WTC11 (cell line): ENCODE results near the gene RFTN1. TPM values are rescaled to one million over a fixed set of nuclear protein-coding genes. Genes with fewer than 3 reads are reported as not detected.

Experiments used
- ATAC-seq: fragments of 200-7000 bp; cut with Tn5 transposase; 2 replicates; pipeline ENCODE4 v1.10.0; 2021; ENCODE audit warnings: mild to moderate bottlenecking, moderate library complexity
- CTCF ChIA-PET: fragments of 300-600 bp; sonication (Branson Sonifier 250); formaldehyde crosslinking; loops from one replicate; lab custom pipeline; 2021; ENCODE audit warnings: antibody characterized with exemption; lab: Charles Lee
- POLR2A ChIA-PET: fragments of 350-600 bp; sonication (Branson Sonifier 250); formaldehyde crosslinking; loops from one replicate; lab custom pipeline; 2021; ENCODE audit warnings: antibody characterized with exemption; lab: Charles Lee
- DNase-seq: peaks from one replicate; pipeline ENCODE4 v3.0.0; 2021; ENCODE audit warnings: low spot score
- H3K27ac Mint-ChIP-seq: 2 replicates; pipeline ENCODE4 v1.8.0; 2021; ENCODE audit warnings: mixed read lengths
- H3K27me3 Mint-ChIP-seq: 2 replicates; pipeline ENCODE4 v1.8.0; 2021; ENCODE audit warnings: low read depth, mild to moderate bottlenecking, moderate library complexity, mixed read lengths
- H3K36me3 Mint-ChIP-seq: 2 replicates; pipeline ENCODE4 v1.8.0; 2021; ENCODE audit warnings: mixed read lengths
- H3K4me1 Mint-ChIP-seq: 2 replicates; pipeline ENCODE4 v1.8.0; 2022; ENCODE audit warnings: mixed read lengths
- H3K4me3 Mint-ChIP-seq: 2 replicates; pipeline ENCODE4 v1.8.0; 2021; ENCODE audit warnings: mild to moderate bottlenecking, moderate library complexity, mixed read lengths
- H3K9me3 Mint-ChIP-seq: 2 replicates; pipeline ENCODE4 v1.8.0; 2021; ENCODE audit warnings: mixed read lengths
- CBFB ChIP-seq: sonication (generic); formaldehyde crosslinking; IDR thresholded peaks from 2 replicates; pipeline ENCODE4 v1.8.1; 2022; ENCODE audit warnings: mild to moderate bottlenecking, low read depth, missing genetic modification reagents
- CREM ChIP-seq: sonication (generic); formaldehyde crosslinking; IDR thresholded peaks from 2 replicates; pipeline ENCODE4 v1.8.1; 2022; ENCODE audit warnings: mild to moderate bottlenecking, missing genetic modification reagents, moderate library complexity
- E2F5 ChIP-seq: sonication (generic); formaldehyde crosslinking; IDR thresholded peaks from 2 replicates; pipeline ENCODE4 v1.8.1; 2022; ENCODE audit warnings: mild to moderate bottlenecking, moderate library complexity, missing genetic modification reagents
- EMX1 ChIP-seq: fragments of 250-450 bp; sonication (Bioruptor Pico); IDR thresholded peaks from 2 replicates; pipeline ENCODE4 v1.8.0; 2021; ENCODE audit warnings: mild to moderate bottlenecking
- FOXK1 ChIP-seq: sonication (generic); formaldehyde crosslinking; IDR thresholded peaks from 2 replicates; pipeline ENCODE4 v1.8.0; 2022; ENCODE audit warnings: mild to moderate bottlenecking, moderate library complexity, missing genetic modification reagents
- GABPB1 ChIP-seq: sonication (generic); formaldehyde crosslinking; IDR thresholded peaks from 2 replicates; pipeline ENCODE4 v1.8.1; 2023; ENCODE audit warnings: mild to moderate bottlenecking, missing genetic modification reagents
- HMGA2 ChIP-seq: fragments of 250-450 bp; sonication (Bioruptor Pico); IDR thresholded peaks from 2 replicates; pipeline ENCODE4 v1.4.0; 2021; ENCODE audit warnings: mild to moderate bottlenecking, moderate library complexity
- IRF2 ChIP-seq: sonication (generic); formaldehyde crosslinking; IDR thresholded peaks from 2 replicates; pipeline ENCODE4 v1.8.0; 2022; ENCODE audit warnings: low read depth, missing genetic modification reagents, borderline replicate concordance
- MYBL2 ChIP-seq: sonication (generic); formaldehyde crosslinking; IDR thresholded peaks from 2 replicates; pipeline ENCODE4 v1.8.1; 2023; ENCODE audit warnings: mild to moderate bottlenecking, moderate library complexity, missing genetic modification reagents
- NR3C1 ChIP-seq: sonication (generic); formaldehyde crosslinking; conservative IDR thresholded peaks from 2 replicates; pipeline ENCODE4 v1.8.1; 2023; ENCODE audit warnings: low read depth, mild to moderate bottlenecking, missing genetic modification reagents
- PRDM15 ChIP-seq: sonication (generic); formaldehyde crosslinking; IDR thresholded peaks from 2 replicates; pipeline ENCODE4 v1.8.0; 2022; ENCODE audit warnings: missing genetic modification reagents
- RORB ChIP-seq: fragments of 250-450 bp; sonication (Bioruptor Pico); IDR thresholded peaks from 2 replicates; pipeline ENCODE4 v1.9.0; 2021; ENCODE audit warnings: mild to moderate bottlenecking
- SMAD3 ChIP-seq: sonication (generic); formaldehyde crosslinking; IDR thresholded peaks from 2 replicates; pipeline ENCODE4 v1.8.0; 2022; ENCODE audit warnings: missing genetic modification reagents, mild to moderate bottlenecking, borderline replicate concordance
- SOX15 ChIP-seq: fragments of 250-450 bp; sonication (Bioruptor Pico); IDR thresholded peaks from 2 replicates; pipeline ENCODE4 v1.9.0; 2021; ENCODE audit warnings: mild to moderate bottlenecking
- STAT6 ChIP-seq: sonication (generic); formaldehyde crosslinking; conservative IDR thresholded peaks from 2 replicates; pipeline ENCODE4 v1.8.1; 2023; ENCODE audit warnings: mild to moderate bottlenecking, low read depth, missing genetic modification reagents, moderate library complexity
- ZBTB21 ChIP-seq: sonication (generic); formaldehyde crosslinking; IDR thresholded peaks from 2 replicates; pipeline ENCODE4 v1.8.1; 2023; ENCODE audit warnings: mild to moderate bottlenecking, missing genetic modification reagents, borderline replicate concordance
- ZNF121 ChIP-seq: sonication (generic); formaldehyde crosslinking; IDR thresholded peaks from 2 replicates; pipeline ENCODE4 v1.8.0; 2023; ENCODE audit warnings: missing genetic modification reagents
- ZNF232 ChIP-seq: sonication (generic); formaldehyde crosslinking; IDR thresholded peaks from 2 replicates; pipeline ENCODE4 v1.8.0; 2022; ENCODE audit warnings: mild to moderate bottlenecking, missing genetic modification reagents
- ZNF416 ChIP-seq: fragments of 250-450 bp; sonication (Bioruptor Pico); IDR thresholded peaks from 2 replicates; pipeline ENCODE4 v1.9.0; 2021; ENCODE audit warnings: mild to moderate bottlenecking, inconsistent platforms
- ZNF671 ChIP-seq: fragments of 250-450 bp; sonication (Bioruptor Pico); IDR thresholded peaks from 2 replicates; pipeline ENCODE4 v1.8.0; 2021; ENCODE audit warnings: mild to moderate bottlenecking
- total RNA-seq: library from RNA; stranded (reverse); gene quantifications from 3 replicates; pipeline ENCODE4 v1.2.3, GENCODE V29; 2021
- TF ChIP-seq, protein P1 (sequence below): fragments of 250-450 bp; sonication (Bioruptor Pico); IDR thresholded peaks from 2 replicates; pipeline ENCODE4 v1.8.0; 2021; ENCODE audit warnings: mild to moderate bottlenecking
- TF ChIP-seq, protein P2 (sequence below): sonication (generic); formaldehyde crosslinking; IDR thresholded peaks from 2 replicates; pipeline ENCODE4 v1.8.0; 2022; ENCODE audit warnings: mild to moderate bottlenecking, missing genetic modification reagents
- TF ChIP-seq, protein P3 (sequence below): fragments of 250-450 bp; sonication (Bioruptor Pico); IDR thresholded peaks from 2 replicates; pipeline ENCODE4 v1.9.0; 2021; ENCODE audit warnings: mild to moderate bottlenecking, borderline replicate concordance

The RFTN1 gene
- total RNA-seq, 1 experiment from 2014 or later = 3.8 TPM

DNA sequence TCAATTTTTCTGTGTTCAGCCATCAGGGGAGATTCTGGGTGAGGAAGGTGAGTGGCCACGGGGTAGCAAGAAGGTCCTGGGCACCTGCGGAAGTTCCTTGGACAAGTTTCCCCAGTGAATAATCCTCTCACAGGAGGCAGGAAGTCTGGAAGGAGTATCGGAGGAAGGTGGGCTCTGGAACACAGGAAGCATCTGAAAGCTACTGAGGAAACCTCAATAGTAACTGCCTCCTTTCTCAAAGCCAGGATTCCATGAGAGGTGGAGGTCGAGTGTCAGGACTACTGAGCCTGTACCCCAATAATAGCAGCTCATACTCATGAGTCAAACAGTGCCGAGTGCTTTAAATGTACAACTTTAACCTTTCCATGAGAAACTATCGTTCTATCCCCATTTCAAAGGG, 137.6 kb downstream of the RFTN1 start:
- no peak overlapping the region for H3K27ac Mint-ChIP-seq
- POLR2A ChIA-PET = no interaction called here
- peaks cover 21% of the 10 kb centered on the region for H3K4me1 Mint-ChIP-seq
- H3K36me3 Mint-ChIP-seq = peaks cover 8% of the 10 kb centered on the region
- TF ChIP-seq ZNF121 (no peak), SOX15 (no peak), CREM (no peak)
- no peak overlapping the region for H3K4me3 Mint-ChIP-seq
- DNase-seq (no peak), ATAC-seq (no peak)
- CTCF ChIA-PET = no interaction called here
- peaks cover 11% of the 10 kb centered on the region for H3K9me3 Mint-ChIP-seq
- H3K27me3 Mint-ChIP-seq = peaks cover 4% of the 10 kb centered on the region; the same call in 1 of the 2 replicates

- ChIA-PET POLR2A (no interaction called here), CTCF (no interaction called here)
- no peak overlapping the region for H3K4me3 Mint-ChIP-seq
- peaks cover 11% of the 10 kb centered on the region for H3K9me3 Mint-ChIP-seq
- ATAC-seq (no peak), DNase-seq (no peak)
- no peak overlapping the region for H3K27ac Mint-ChIP-seq
- TF ChIP-seq FOXK1 (CRISPR knock-in tag) = no peak
- TF ChIP-seq RORB (CRISPR knock-in tag) = no peak
- no peak for TF ChIP-seq CBFB (CRISPR knock-in tag)
- TF ChIP-seq, protein P1, sequence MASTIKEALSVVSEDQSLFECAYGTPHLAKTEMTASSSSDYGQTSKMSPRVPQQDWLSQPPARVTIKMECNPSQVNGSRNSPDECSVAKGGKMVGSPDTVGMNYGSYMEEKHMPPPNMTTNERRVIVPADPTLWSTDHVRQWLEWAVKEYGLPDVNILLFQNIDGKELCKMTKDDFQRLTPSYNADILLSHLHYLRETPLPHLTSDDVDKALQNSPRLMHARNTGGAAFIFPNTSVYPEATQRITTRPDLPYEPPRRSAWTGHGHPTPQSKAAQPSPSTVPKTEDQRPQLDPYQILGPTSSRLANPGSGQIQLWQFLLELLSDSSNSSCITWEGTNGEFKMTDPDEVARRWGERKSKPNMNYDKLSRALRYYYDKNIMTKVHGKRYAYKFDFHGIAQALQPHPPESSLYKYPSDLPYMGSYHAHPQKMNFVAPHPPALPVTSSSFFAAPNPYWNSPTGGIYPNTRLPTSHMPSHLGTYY (CRISPR knock-in tag) = no peak
- no peak for TF ChIP-seq ZNF416 (CRISPR knock-in tag)
- no peak for TF ChIP-seq ZNF232 (CRISPR knock-in tag)
- no peak for TF ChIP-seq IRF2 (CRISPR knock-in tag)
- TF ChIP-seq GABPB1 (CRISPR knock-in tag) = no peak
- TF ChIP-seq ZBTB21 (CRISPR knock-in tag) = no peak
- no peak for TF ChIP-seq MYBL2 (CRISPR knock-in tag)
- no peak for TF ChIP-seq SMAD3 (CRISPR knock-in tag)
- TF ChIP-seq, protein P2, sequence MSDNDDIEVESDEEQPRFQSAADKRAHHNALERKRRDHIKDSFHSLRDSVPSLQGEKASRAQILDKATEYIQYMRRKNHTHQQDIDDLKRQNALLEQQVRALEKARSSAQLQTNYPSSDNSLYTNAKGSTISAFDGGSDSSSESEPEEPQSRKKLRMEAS = no peak
- TF ChIP-seq ZNF671 (CRISPR knock-in tag) = no peak
- no peak for TF ChIP-seq PRDM15
- no peak for TF ChIP-seq STAT6 (CRISPR knock-in tag)
- TF ChIP-seq E2F5 (CRISPR knock-in tag) = no peak
- TF ChIP-seq EMX1 (CRISPR knock-in tag) = no peak
- TF ChIP-seq NR3C1 = no peak
- TF ChIP-seq, protein P3, sequence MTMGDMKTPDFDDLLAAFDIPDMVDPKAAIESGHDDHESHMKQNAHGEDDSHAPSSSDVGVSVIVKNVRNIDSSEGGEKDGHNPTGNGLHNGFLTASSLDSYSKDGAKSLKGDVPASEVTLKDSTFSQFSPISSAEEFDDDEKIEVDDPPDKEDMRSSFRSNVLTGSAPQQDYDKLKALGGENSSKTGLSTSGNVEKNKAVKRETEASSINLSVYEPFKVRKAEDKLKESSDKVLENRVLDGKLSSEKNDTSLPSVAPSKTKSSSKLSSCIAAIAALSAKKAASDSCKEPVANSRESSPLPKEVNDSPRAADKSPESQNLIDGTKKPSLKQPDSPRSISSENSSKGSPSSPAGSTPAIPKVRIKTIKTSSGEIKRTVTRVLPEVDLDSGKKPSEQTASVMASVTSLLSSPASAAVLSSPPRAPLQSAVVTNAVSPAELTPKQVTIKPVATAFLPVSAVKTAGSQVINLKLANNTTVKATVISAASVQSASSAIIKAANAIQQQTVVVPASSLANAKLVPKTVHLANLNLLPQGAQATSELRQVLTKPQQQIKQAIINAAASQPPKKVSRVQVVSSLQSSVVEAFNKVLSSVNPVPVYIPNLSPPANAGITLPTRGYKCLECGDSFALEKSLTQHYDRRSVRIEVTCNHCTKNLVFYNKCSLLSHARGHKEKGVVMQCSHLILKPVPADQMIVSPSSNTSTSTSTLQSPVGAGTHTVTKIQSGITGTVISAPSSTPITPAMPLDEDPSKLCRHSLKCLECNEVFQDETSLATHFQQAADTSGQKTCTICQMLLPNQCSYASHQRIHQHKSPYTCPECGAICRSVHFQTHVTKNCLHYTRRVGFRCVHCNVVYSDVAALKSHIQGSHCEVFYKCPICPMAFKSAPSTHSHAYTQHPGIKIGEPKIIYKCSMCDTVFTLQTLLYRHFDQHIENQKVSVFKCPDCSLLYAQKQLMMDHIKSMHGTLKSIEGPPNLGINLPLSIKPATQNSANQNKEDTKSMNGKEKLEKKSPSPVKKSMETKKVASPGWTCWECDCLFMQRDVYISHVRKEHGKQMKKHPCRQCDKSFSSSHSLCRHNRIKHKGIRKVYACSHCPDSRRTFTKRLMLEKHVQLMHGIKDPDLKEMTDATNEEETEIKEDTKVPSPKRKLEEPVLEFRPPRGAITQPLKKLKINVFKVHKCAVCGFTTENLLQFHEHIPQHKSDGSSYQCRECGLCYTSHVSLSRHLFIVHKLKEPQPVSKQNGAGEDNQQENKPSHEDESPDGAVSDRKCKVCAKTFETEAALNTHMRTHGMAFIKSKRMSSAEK (CRISPR knock-in tag) = no peak
- no peak for TF ChIP-seq HMGA2 (CRISPR knock-in tag)
- peaks cover 4% of the 10 kb centered on the region; the same call in 1 of the 2 replicates for H3K27me3 Mint-ChIP-seq
- H3K36me3 Mint-ChIP-seq = peaks cover 8% of the 10 kb centered on the region
- H3K4me1 Mint-ChIP-seq = peaks cover 31% of the 10 kb centered on the region
Measured at GRCh38 chr3:16374935-16375245, 138.6 kb downstream of the RFTN1 start.
